Prostate gland (tissue), 2 donors: ENCODE results near the gene PGA5.
"Not testable (repeated sequence)": the region's sequence is repeated elsewhere in the genome, so short reads cannot be mapped to it uniquely, and the experiment has no call there.

ENCODE experiments used
- CTCF ChIP-seq, 4 experiments: fragments of 200-600 bp in 2 of 4; fragments of 450-650 bp in 2 of 4; sonication (generic) in 2 of 4; IDR thresholded peaks; 1 replicate in 3 of 4; 2 replicates in 1 of 4; pipeline ENCODE4 v1.5.1; 2016 to 2019; ENCODE audit warnings: antibody characterized with exemption in 4 of 4, mild to moderate bottlenecking in 2 of 4, moderate library complexity in 2 of 4
- POLR2A ChIP-seq: fragments of 450-650 bp; IDR thresholded peaks from one replicate; pipeline ENCODE4 v1.6.1; 2016; ENCODE audit warnings: antibody characterized with exemption, mild to moderate bottlenecking

- not testable (repeated sequence) for TF ChIP-seq CTCF (IDR thresholded peaks at IDR 0.05); POLR2A
Observed at GRCh38 chr11:61231033-61231432, 9.9 kb upstream of the PGA5 start.
